Measurements from ENCODE around the gene EXTL1. TPM values are rescaled to one million over a fixed set of nuclear protein-coding genes. Genes with fewer than 3 reads are reported as not detected.

EXTL1 gene
- total and polyA plus RNA-seq, 2 of the 4 experiments (the other 2 are of a cell fraction), result 0.90 to 5.2 TPM

- no peak overlapping the region for H3K56ac ChIP-seq (ENCODE audit: extremely low read depth, insufficient read depth, low read length)
- in situ Hi-C loops (cut with MboI; ENCODE audit: low sequenced_read_pairs), result no loop called here
- no peak overlapping the region for H2AK5ac ChIP-seq (ENCODE audit: low read depth, low read length)
- H3K9ac ChIP-seq (ENCODE audit: low read depth, low read length), result no peak overlapping the region
- TF ChIP-seq NFE2L2 (IDR thresholded peaks at IDR 0.05; ENCODE audit: low read depth, low read length) (no peak), MXI1 (IDR thresholded peaks at IDR 0.05; ENCODE audit: borderline replicate concordance, low read depth, low read length) (no peak)
- H3K18ac ChIP-seq (ENCODE audit: low read depth, low read length), result no peak overlapping the region
- H2AK9ac ChIP-seq (replicated peaks; ENCODE audit: low read depth, low read length, poor library complexity), result no peak overlapping the region
- H4K20me1 ChIP-seq (ENCODE audit: insufficient read depth, low read length), result no peaks in the 10 kb centered on the region
- H3K27me3 ChIP-seq (ENCODE audit: control insufficient read depth, insufficient read depth, low read length), result peaks cover 70% of the 10 kb centered on the region
- H4K5ac ChIP-seq (ENCODE audit: low read depth, low read length), result no peak overlapping the region
- no peak overlapping the region for H3K27ac ChIP-seq (ENCODE audit: insufficient read depth, low read length)
- H3K36me3 ChIP-seq (ENCODE audit: control insufficient read depth, insufficient read depth, low read length), result no peaks in the 10 kb centered on the region
- dilution Hi-C loops (cut with HindIII; ENCODE audit: low sequenced_read_pairs, unreplicated experiment), result no loop called here
- H2BK5ac ChIP-seq (ENCODE audit: low read depth, low read length, poor library complexity, severe bottlenecking), result no peak overlapping the region
- no peak overlapping the region for H2BK15ac ChIP-seq (ENCODE audit: low read depth, low read length)
- H3K4me1 ChIP-seq (ENCODE audit: control insufficient read depth, insufficient read depth, low read length), result no peaks in the 10 kb centered on the region
- no peak overlapping the region for H2BK120ac ChIP-seq (ENCODE audit: low read depth, low read length)
- ChIA-PET POLR2A (ENCODE audit: unreplicated experiment) (no interaction called here), CTCF (interaction anchor here (0.6 kb wide), 1 partner anchor 11 kb away, joined by 3 read pairs; no protein-coding TSS in a partner anchor)
- H3K4me3 ChIP-seq (ENCODE audit: insufficient read depth, low read depth, low read length), result no peak overlapping the region
- H3K9me1 ChIP-seq (ENCODE audit: insufficient read depth, low read length), result no peaks in the 10 kb centered on the region
- no TSS peak for BruUV-seq (replicated peaks)
- no peak overlapping the region for H3K23ac ChIP-seq (ENCODE audit: low read depth, low read length)
- 22% methylated on average over 4 of the region's 15 CpGs; no CpG with 5 or more reads in 1 of the 2 experiments for WGBS, 2 experiments (ENCODE audit: extremely low coverage in 2 of 2, insufficient read length in 1 of 2)
- DNase-seq (no peak), ATAC-seq (ENCODE audit: low read depth) (no peak)
- no peak overlapping the region for H3K4me2 ChIP-seq (ENCODE audit: low read depth, low read length)
- no peak overlapping the region for H2BK20ac ChIP-seq (ENCODE audit: low read depth, low read length)
- no peak overlapping the region for H3K4ac ChIP-seq (ENCODE audit: low read depth, low read length)
- no peak overlapping the region for H4K91ac ChIP-seq (ENCODE audit: insufficient read depth, low read depth, low read length)
- H3K14ac ChIP-seq (replicated peaks; ENCODE audit: low read depth, low read length), result no peak overlapping the region
- intact Hi-C loops (cut with micrococcal nuclease), result no loop called here
- H3K79me1 ChIP-seq (ENCODE audit: low read depth in 1 of 2, low read length in 2 of 2), result no peaks in the 10 kb centered on the region
- H2AFZ ChIP-seq (replicated peaks; ENCODE audit: low read length, poor library complexity), result no peak overlapping the region
- no peaks in the 10 kb centered on the region for H3K9me3 ChIP-seq (ENCODE audit: control insufficient read depth, insufficient read depth, low read length)
- H4K8ac ChIP-seq (ENCODE audit: low read depth in 2 of 2, low read length in 2 of 2), result no peak overlapping the region
Measured at GRCh38 chr1:26066160-26066559, 44.6 kb downstream of the EXTL1 start.

Measured in IMR-90 (cell line).